ENCODE data around the gene KIAA0232. TPM values are rescaled to one million over a fixed set of nuclear protein-coding genes. Genes with fewer than 3 reads are reported as not detected.
A peak's percentile ranks its signal among the peaks of the same experiment; 100 is the strongest.

The KIAA0232 gene
- total and polyA plus RNA-seq, 9 of the 15 experiments (the other 6 are each of a cell fraction or from before 2014, with no cell fraction given): 3.5 to 17.4 (median 13.0) TPM

DNA sequence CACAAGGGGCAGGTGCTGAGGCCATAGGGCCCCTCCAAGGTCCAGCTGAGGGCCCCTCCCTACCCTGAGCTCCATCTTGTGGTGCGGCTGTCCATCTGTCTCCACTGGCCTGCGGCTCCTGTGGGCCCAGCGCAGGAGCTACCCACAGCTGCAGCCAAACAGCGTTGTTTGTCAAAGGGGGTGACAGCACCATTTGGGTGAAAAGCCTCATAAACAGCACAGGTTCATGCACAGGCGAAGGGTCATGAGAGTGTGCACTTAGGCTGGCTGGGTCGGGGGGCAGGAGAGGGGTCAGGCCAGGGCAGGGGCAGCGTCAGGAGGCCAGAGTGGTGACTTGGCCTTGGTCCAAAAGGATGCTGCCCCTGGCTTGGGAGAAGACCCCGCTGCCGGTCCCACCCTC, 34.2 kb upstream of the KIAA0232 start:
- Histone ChIP-seq H3K79me2 (ENCODE audit: control insufficient read depth, insufficient read depth, low read length) (no peaks in the 10 kb centered on the region), H3K9me1 (ENCODE audit: control insufficient read depth, insufficient read depth, low read length) (no peaks in the 10 kb centered on the region), H3K9me3 (replicated peaks; ENCODE audit: control insufficient read depth, insufficient read depth, low read depth, low read length) (no peaks in the 10 kb centered on the region), H4K20me1 (replicated peaks; ENCODE audit: control insufficient read depth, insufficient read depth, low read length) (no peaks in the 10 kb centered on the region), H3K4me2 (ENCODE audit: insufficient read depth, low read length) (no peak overlapping the region), H3K27ac (ENCODE audit: extremely low read depth, low read depth, low read length) (no peak overlapping the region), H3K4me1 (replicated peaks in 1 of 2; ENCODE audit: control insufficient read depth in 2 of 2, insufficient read depth in 2 of 2, low read length in 2 of 2) (peaks cover 37 to 56% of the 10 kb centered on the region in 2 experiments), H3K36me3 (ENCODE audit: control insufficient read depth, insufficient read depth, low read length) (no peaks in the 10 kb centered on the region), H3K9ac (ENCODE audit: insufficient read depth in 1 of 2, low read depth in 2 of 2, low read length in 2 of 2) (no peak overlapping the region), H3K27me3 (ENCODE audit: control insufficient read depth in 2 of 2, insufficient read depth in 2 of 2, low read length in 2 of 2) (no peaks in the 10 kb centered on the region), H3K4me3 (no peak overlapping the region), H2AFZ (ENCODE audit: low read depth, low read length) (peak overlapping the region; percentile 40; the same call in 1 of the 2 replicates)
- TF ChIP-seq TARDBP (IDR thresholded peaks at IDR 0.05): no peak
- TF ChIP-seq NFIC (IDR thresholded peaks at IDR 0.05): peak; percentile 43; the same call in 1 of the 2 replicates
- ChIA-PET POLR2A (interaction anchor here (1.0 to 1.3 kb wide), 2 partner anchors 11 to 13 kb away, joined by 4 to 5 read pairs; no protein-coding TSS in a partner anchor), CTCF (ENCODE audit: low intra/inter-chr PET ratio) (no interaction called here)
- in situ Hi-C loops (cut with MboI): no loop called here
- ATAC-seq (no peak), FAIRE-seq (no peak), DNase-seq (ENCODE audit: extremely low read depth in 1 of 4, low spot score in 3 of 4) (no peak)
- no TSS peak for BruUV-seq (replicated peaks)
- intact Hi-C loops (cut with micrococcal nuclease): no loop called here
- WGBS (ENCODE audit: insufficient coverage, low coverage, missing lambda C conversion rate): 72% methylated on average over 9 of the region's 9 CpGs

DNA sequence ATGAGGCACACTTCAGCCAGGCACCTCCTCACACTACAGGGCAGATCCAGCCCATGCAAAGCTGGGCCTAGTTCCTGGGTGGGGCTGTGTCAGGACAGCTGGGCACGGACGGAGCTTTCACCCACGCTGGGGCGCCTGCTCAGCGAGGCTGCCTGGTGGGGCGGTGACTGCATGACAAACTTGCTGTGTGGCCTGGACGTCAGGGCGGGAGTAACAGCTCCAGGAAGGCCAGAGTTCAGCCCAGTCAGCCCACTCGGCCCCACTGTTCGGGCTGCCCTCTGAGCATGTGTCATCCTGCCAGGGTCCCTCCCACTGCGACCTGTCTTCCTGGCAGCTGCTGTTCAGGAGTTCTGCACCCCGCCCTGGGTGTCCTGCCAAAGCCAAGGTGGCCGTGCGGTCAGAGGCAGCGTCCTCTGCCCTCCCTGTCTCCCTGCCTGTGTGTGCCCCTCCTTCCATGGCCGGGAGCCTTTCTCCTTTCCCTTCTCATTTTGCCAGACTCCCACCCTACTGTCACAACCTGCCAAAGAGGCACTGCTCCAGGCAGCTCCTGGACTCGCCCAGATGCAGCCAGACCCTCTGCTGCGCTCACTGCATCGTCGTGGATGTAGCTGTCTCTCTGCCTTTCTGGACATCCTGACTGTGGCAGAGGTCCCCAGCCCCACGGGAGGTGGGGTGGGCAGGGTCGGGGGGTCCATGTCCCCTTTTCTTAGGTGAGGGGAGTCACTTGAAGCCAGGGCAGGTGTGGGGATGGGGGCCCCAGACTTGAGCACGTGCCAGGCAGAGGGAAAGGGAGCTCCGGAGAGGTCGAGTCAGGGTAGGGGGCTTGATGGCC, 33.0 kb upstream of the KIAA0232 start:
- no peaks in the 10 kb centered on the region for H3K9me1 ChIP-seq (ENCODE audit: control insufficient read depth, insufficient read depth, low read length)
- H3K4me3 ChIP-seq: no peak overlapping the region
- intact Hi-C loops (cut with micrococcal nuclease): no loop called here
- H3K27me3 ChIP-seq (ENCODE audit: control insufficient read depth in 2 of 2, insufficient read depth in 2 of 2, low read length in 2 of 2): no peaks in the 10 kb centered on the region
- POLR2A ChIA-PET: interaction anchor here (0.6 to 1.3 kb wide), 8 partner anchors 10 to 204 kb away, joined by 3 to 6 read pairs (median 4); partner anchors contain the start of gene MRFAP1L1
- ATAC-seq (no peak; the same call in 2 of the 3 replicates), FAIRE-seq (peak; percentile 62), DNase-seq (ENCODE audit: extremely low read depth in 1 of 4, low spot score in 3 of 4) (peak; percentile 44 to 56 (median 50))
- H3K4me2 ChIP-seq (ENCODE audit: insufficient read depth, low read length): no peak overlapping the region
- H2AFZ ChIP-seq (ENCODE audit: low read depth, low read length): peak overlapping the region; percentile 94
- peak overlapping the region; percentile 21 to 84; a peak in 3 of 4 replicates for H3K9ac ChIP-seq (ENCODE audit: insufficient read depth in 1 of 2, low read depth in 2 of 2, low read length in 2 of 2)
- H3K4me1 ChIP-seq (replicated peaks in 1 of 2; ENCODE audit: control insufficient read depth in 2 of 2, insufficient read depth in 2 of 2, low read length in 2 of 2): peaks cover 42 to 58% of the 10 kb centered on the region in 2 experiments
- H3K27ac ChIP-seq (ENCODE audit: extremely low read depth, low read depth, low read length): no peak overlapping the region; the same call in 2 of the 3 replicates
- H3K79me2 ChIP-seq (ENCODE audit: control insufficient read depth, insufficient read depth, low read length): no peaks in the 10 kb centered on the region
- no peaks in the 10 kb centered on the region for H4K20me1 ChIP-seq (replicated peaks; ENCODE audit: control insufficient read depth, insufficient read depth, low read length)
- WGBS (ENCODE audit: insufficient coverage, low coverage, missing lambda C conversion rate): 50% methylated on average over 15 of the region's 25 CpGs
- no peaks in the 10 kb centered on the region for H3K36me3 ChIP-seq (ENCODE audit: control insufficient read depth, insufficient read depth, low read length)
- CTCF ChIA-PET (ENCODE audit: low intra/inter-chr PET ratio): no interaction called here
- no TSS peak for BruUV-seq (replicated peaks)
- H3K9me3 ChIP-seq (replicated peaks; ENCODE audit: control insufficient read depth, insufficient read depth, low read depth, low read length): no peaks in the 10 kb centered on the region
- in situ Hi-C loops (cut with MboI): no loop called here
- TF ChIP-seq HDGF (IDR thresholded peaks at IDR 0.05) (no peak), POLR2G (IDR thresholded peaks at IDR 0.05; ENCODE audit: low read depth, low read length) (peak; percentile 33; the same call in 1 of the 2 replicates), EGR1 (conservative IDR thresholded peaks at IDR 0.05) (peak; percentile 50), TEAD1 (CRISPR knock-in tag; IDR thresholded peaks at IDR 0.05) (no peak), BCL6 (CRISPR knock-in tag; IDR thresholded peaks at IDR 0.05) (no peak), ZBTB7A (IDR thresholded peaks at IDR 0.05; ENCODE audit: borderline replicate concordance, control insufficient read depth, low read depth, low read length) (no peak), MTA1 (IDR thresholded peaks at IDR 0.05; ENCODE audit: borderline replicate concordance) (no peak), NR2C2 (CRISPR knock-in tag; IDR thresholded peaks at IDR 0.05) (no peak), NR2C2 (tag; IDR thresholded peaks at IDR 0.05) (0 out of 2 replicates have a peak, but pooled peaks have one; percentile 29), SMARCA5 (IDR thresholded peaks at IDR 0.05) (no peak)
- TF ChIP-seq, protein P1, sequence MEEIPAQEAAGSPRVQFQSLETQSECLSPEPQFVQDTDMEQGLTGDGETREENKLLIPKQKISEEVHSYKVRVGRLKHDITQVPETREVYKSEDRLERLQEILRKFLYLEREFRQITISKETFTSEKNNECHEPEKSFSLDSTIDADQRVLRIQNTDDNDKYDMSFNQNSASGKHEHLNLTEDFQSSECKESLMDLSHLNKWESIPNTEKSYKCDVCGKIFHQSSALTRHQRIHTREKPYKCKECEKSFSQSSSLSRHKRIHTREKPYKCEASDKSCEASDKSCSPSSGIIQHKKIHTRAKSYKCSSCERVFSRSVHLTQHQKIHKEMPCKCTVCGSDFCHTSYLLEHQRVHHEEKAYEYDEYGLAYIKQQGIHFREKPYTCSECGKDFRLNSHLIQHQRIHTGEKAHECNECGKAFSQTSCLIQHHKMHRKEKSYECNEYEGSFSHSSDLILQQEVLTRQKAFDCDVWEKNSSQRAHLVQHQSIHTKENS (CRISPR knock-in tag; IDR thresholded peaks at IDR 0.05): no peak
- TF ChIP-seq, protein P2, sequence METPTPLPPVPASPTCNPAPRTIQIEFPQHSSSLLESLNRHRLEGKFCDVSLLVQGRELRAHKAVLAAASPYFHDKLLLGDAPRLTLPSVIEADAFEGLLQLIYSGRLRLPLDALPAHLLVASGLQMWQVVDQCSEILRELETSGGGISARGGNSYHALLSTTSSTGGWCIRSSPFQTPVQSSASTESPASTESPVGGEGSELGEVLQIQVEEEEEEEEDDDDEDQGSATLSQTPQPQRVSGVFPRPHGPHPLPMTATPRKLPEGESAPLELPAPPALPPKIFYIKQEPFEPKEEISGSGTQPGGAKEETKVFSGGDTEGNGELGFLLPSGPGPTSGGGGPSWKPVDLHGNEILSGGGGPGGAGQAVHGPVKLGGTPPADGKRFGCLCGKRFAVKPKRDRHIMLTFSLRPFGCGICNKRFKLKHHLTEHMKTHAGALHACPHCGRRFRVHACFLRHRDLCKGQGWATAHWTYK (CRISPR knock-in tag; IDR thresholded peaks at IDR 0.05): no peak

Measured in K562 (cell line).